KBM-7 (cell line): Measurements from ENCODE around the gene TMTC2.

Experiments
- DNase-seq: peaks from one replicate; pipeline ENCODE4 v3.0.0-alpha.2; 2015
- in situ Hi-C: fragments of 300-500 bp; cut with MboI; formaldehyde crosslinking; loops from 2 replicates; pipeline ENCODE4 v1.14.3; 2020; ENCODE audit warnings: low sequenced_read_pairs, low pct_unique_long_range_greater_than_20kb, mixed read lengths

The TMTC2 gene

GRCh38 chr12:82961835-82962234 is 275.1 kb downstream of the TMTC2 start:
- in situ Hi-C loops, result no loop called here
- no peak for DNase-seq

- in situ Hi-C loops, result no loop called here
These were observed 277.2 kb downstream of the TMTC2 start for GRCh38 chr12:82963956-82964355.

GRCh38 chr12:82964446-82964845 is 277.7 kb downstream of the TMTC2 start:
- in situ Hi-C loops, result no loop called here
- DNase-seq, result no peak

More at GRCh38 chr12:82963956-82964355, 277.2 kb downstream of the TMTC2 start:
- no peak for DNase-seq

GRCh38 chr12:82966001-82966559 is 279.4 kb downstream of the TMTC2 start:
- DNase-seq, result peak; percentile 85
- in situ Hi-C loops, result no loop called here

GRCh38 chr12:82968631-82969367 is 282.1 kb downstream of the TMTC2 start:
- in situ Hi-C loops, result no loop called here
- no peak for DNase-seq

- no peak for DNase-seq
- in situ Hi-C loops, result no loop called here
These were observed 283.9 kb downstream of the TMTC2 start for GRCh38 chr12:82970614-82971013.

GRCh38 chr12:82971584-82971983 is 284.9 kb downstream of the TMTC2 start:
- no peak for DNase-seq
- in situ Hi-C loops, result no loop called here

- in situ Hi-C loops, result no loop called here
- DNase-seq, result no peak
These were observed 285.9 kb downstream of the TMTC2 start for GRCh38 chr12:82972624-82973023.

- no peak for DNase-seq
- in situ Hi-C loops, result no loop called here
These were observed 286.9 kb downstream of the TMTC2 start for GRCh38 chr12:82973592-82973991.

GRCh38 chr12:82981150-82981549 is 294.4 kb downstream of the TMTC2 start:
- no peak for DNase-seq
- in situ Hi-C loops, result no loop called here

- in situ Hi-C loops, result no loop called here
- DNase-seq, result no peak
These were observed 307.4 kb downstream of the TMTC2 start for GRCh38 chr12:82994117-82994516.

GRCh38 chr12:82996168-82996812 is 309.6 kb downstream of the TMTC2 start:
- DNase-seq, result no peak
- in situ Hi-C loops, result no loop called here

GRCh38 chr12:82998509-82998908 is 311.8 kb downstream of the TMTC2 start:
- no peak for DNase-seq
- in situ Hi-C loops, result no loop called here

GRCh38 chr12:83003026-83003425 is 316.3 kb downstream of the TMTC2 start:
- in situ Hi-C loops, result no loop called here
- DNase-seq, result no peak

- in situ Hi-C loops, result no loop called here
- no peak for DNase-seq
These were observed 319.0 kb downstream of the TMTC2 start for GRCh38 chr12:83005534-83006197.

- in situ Hi-C loops, result no loop called here
These were observed 322.0 kb downstream of the TMTC2 start for GRCh38 chr12:83008703-83009102.

GRCh38 chr12:83010169-83010804 is 323.6 kb downstream of the TMTC2 start:
- in situ Hi-C loops, result no loop called here
- DNase-seq, result no peak

More at GRCh38 chr12:83008703-83009102, 322.0 kb downstream of the TMTC2 start:
- no peak for DNase-seq

- in situ Hi-C loops, result no loop called here
- DNase-seq, result no peak
These were observed 328.9 kb downstream of the TMTC2 start for GRCh38 chr12:83015390-83016217.
